GM23338 (cell line): ENCODE measurements around the gene NPHP4. TPM values are rescaled to one million over a fixed set of nuclear protein-coding genes. Genes with fewer than 3 reads are reported as not detected.

Source experiments
- ATAC-seq: fragments of 200-7000 bp; cut with Tn5 transposase; 3 replicates; pipeline ENCODE4 v1.9.1; 2020
- DNase-seq: peaks from one replicate; pipeline ENCODE4 v3.0.0-alpha.2; 2015; ENCODE audit warnings: low spot score
- H2AFZ ChIP-seq: fragments of 200-600 bp; sonication (generic); 2 replicates; pipeline ENCODE4 v1.8.0; 2016; ENCODE audit warnings: antibody characterized with exemption, mild to moderate bottlenecking, moderate library complexity
- H3F3A ChIP-seq: fragments of 200-600 bp; sonication (generic); replicated peaks from 2 replicates; pipeline ENCODE4 v1.8.0; 2017; ENCODE audit warnings: antibody characterized with exemption, mixed run types, low read depth
- H3K27ac ChIP-seq: fragments of 200-600 bp; sonication (generic); 2 replicates; pipeline ENCODE4 v1.6.1; 2016; ENCODE audit warnings: low read depth
- H3K27me3 ChIP-seq: fragments of 200-600 bp; sonication (generic); 2 replicates; pipeline ENCODE4 v1.8.0; 2016; ENCODE audit warnings: mild to moderate bottlenecking, mixed run types, moderate library complexity; ENCODE audit not compliant: insufficient read depth
- H3K36me3 ChIP-seq: fragments of 200-600 bp; sonication (generic); 2 replicates; pipeline ENCODE4 v1.8.0; 2016; ENCODE audit warnings: mild to moderate bottlenecking; ENCODE audit not compliant: insufficient read depth
- H3K4me1 ChIP-seq: fragments of 200-600 bp; sonication (generic); 2 replicates; pipeline ENCODE4 v1.8.0; 2016; ENCODE audit warnings: mild to moderate bottlenecking, moderate library complexity; ENCODE audit not compliant: insufficient read depth
- H3K4me2 ChIP-seq: fragments of 200-600 bp; sonication (generic); 2 replicates; pipeline ENCODE4 v1.7.1; 2017; ENCODE audit warnings: mixed run types
- H3K4me3 ChIP-seq: fragments of 200-600 bp; sonication (generic); 2 replicates; pipeline ENCODE4 v1.6.1; 2016; ENCODE audit warnings: mixed run types
- H3K79me2 ChIP-seq: fragments of 200-600 bp; sonication (generic); replicated peaks from 2 replicates; pipeline ENCODE4 v1.8.0; 2017; ENCODE audit warnings: mild to moderate bottlenecking; ENCODE audit not compliant: insufficient read depth
- H3K9me2 ChIP-seq: fragments of 200-600 bp; sonication (generic); 2 replicates; pipeline ENCODE4 v1.8.0; 2017; ENCODE audit not compliant: insufficient read depth
- H4K20me1 ChIP-seq: fragments of 200-600 bp; sonication (generic); replicated peaks from 2 replicates; pipeline ENCODE4 v1.8.0; 2017; ENCODE audit warnings: mild to moderate bottlenecking; ENCODE audit not compliant: insufficient read depth
- H3K27ac Mint-ChIP-seq: 2 replicates; pipeline ENCODE4 v1.8.0; 2020; ENCODE audit warnings: inconsistent platforms, mild to moderate bottlenecking, moderate library complexity, mixed read lengths
- H3K27me3 Mint-ChIP-seq: 3 replicates; pipeline ENCODE4 v1.8.0; 2022; ENCODE audit warnings: low read depth, mild to moderate bottlenecking, moderate library complexity, mixed read lengths, inconsistent platforms; ENCODE audit not compliant: insufficient read depth, poor library complexity
- H3K36me3 Mint-ChIP-seq: 3 replicates; pipeline ENCODE4 v1.8.0; 2021; ENCODE audit warnings: low read depth, mild to moderate bottlenecking, inconsistent platforms, moderate library complexity, mixed read lengths
- H3K4me1 Mint-ChIP-seq: 3 replicates; pipeline ENCODE4 v1.8.0; 2020; ENCODE audit warnings: mild to moderate bottlenecking, inconsistent platforms, mixed read lengths
- H3K4me3 Mint-ChIP-seq: 3 replicates; pipeline ENCODE4 v1.8.0; 2021; ENCODE audit warnings: moderate library complexity, mild to moderate bottlenecking, inconsistent platforms, mixed read lengths
- H3K9me3 Mint-ChIP-seq: 3 replicates; pipeline ENCODE4 v1.8.0; 2020; ENCODE audit warnings: moderate library complexity, mild to moderate bottlenecking, inconsistent platforms, mixed read lengths
- CREB1 ChIP-seq: fragments of 250-450 bp; sonication (Bioruptor Pico); IDR thresholded peaks from 2 replicates; pipeline ENCODE4 v1.5.0; 2020; ENCODE audit warnings: low read depth, mild to moderate bottlenecking, moderate library complexity
- ETS1 ChIP-seq: IDR thresholded peaks from 2 replicates; pipeline ENCODE4 v1.6.1; 2016; ENCODE audit warnings: antibody characterized with exemption
- EZH2 ChIP-seq: fragments of 200-600 bp; sonication (generic); IDR thresholded peaks from one replicate; pipeline ENCODE4 v1.8.0; 2017; ENCODE audit warnings: antibody characterized with exemption, mild to moderate bottlenecking, low read depth; ENCODE audit not compliant: unreplicated experiment
- EZH2phosphoT487 ChIP-seq: fragments of 200-600 bp; sonication (generic); IDR thresholded peaks from one replicate; pipeline ENCODE4 v1.8.1; 2018; ENCODE audit warnings: antibody characterized with exemption; ENCODE audit not compliant: unreplicated experiment
- JUNB ChIP-seq: IDR thresholded peaks from one replicate; pipeline ENCODE4 v1.6.1; 2016; ENCODE audit warnings: antibody characterized with exemption; ENCODE audit not compliant: unreplicated experiment
- NANOG ChIP-seq: IDR thresholded peaks from 2 replicates; pipeline ENCODE4 v1.6.1; 2016; ENCODE audit warnings: antibody characterized with exemption, borderline replicate concordance
- POLR2AphosphoS5 ChIP-seq: IDR thresholded peaks from 2 replicates; pipeline ENCODE4 v1.6.1; 2016; ENCODE audit warnings: antibody characterized with exemption, low read depth
- STAT1 ChIP-seq: IDR thresholded peaks from one replicate; pipeline ENCODE4 v1.6.1; 2016; ENCODE audit warnings: antibody characterized with exemption; ENCODE audit not compliant: unreplicated experiment
- ZNF114 ChIP-seq: fragments of 250-450 bp; sonication (Bioruptor Pico); IDR thresholded peaks from 2 replicates; pipeline ENCODE4 v1.5.0; 2020; ENCODE audit warnings: mild to moderate bottlenecking, moderate library complexity
- ZNF331 ChIP-seq: fragments of 250-450 bp; sonication (Bioruptor Pico); IDR thresholded peaks from 2 replicates; pipeline ENCODE4 v1.5.0; 2020; ENCODE audit warnings: low read depth, mild to moderate bottlenecking, moderate library complexity
- ZNF462 ChIP-seq: fragments of 250-450 bp; sonication (Bioruptor Pico); IDR thresholded peaks from 2 replicates; pipeline ENCODE4 v1.5.0; 2020; ENCODE audit warnings: mild to moderate bottlenecking, moderate library complexity
- polyA plus RNA-seq: library from polyadenylated mRNA; unstranded; fragments of >200 nt; fragmentation: Nextera tagmentation; extraction: Ambion mirVana; gene quantifications from 2 replicates; pipeline ENCODE4 v1.2.1, GENCODE V29; 2016
- total RNA-seq: library from RNA; depleted of rRNA; stranded (reverse); fragments of >200 nt; shearing (Covaris generic); gene quantifications from 2 replicates; pipeline ENCODE4 v1.2.3, GENCODE V29; 2014
- TF ChIP-seq, protein P1 (sequence below), 2 experiments: fragments of 200-600 bp in 1 of 2; sonication (generic) in 1 of 2; conservative IDR thresholded peaks; 2 replicates each; pipeline versions ENCODE4 v1.5.1 to v1.6.1; 2016 to 2017; ENCODE audit warnings: antibody characterized with exemption in 2 of 2, low read depth in 2 of 2, mild to moderate bottlenecking in 2 of 2, moderate library complexity in 1 of 2
- TF ChIP-seq, protein P2 (sequence below): IDR thresholded peaks from one replicate; pipeline ENCODE4 v1.6.1; 2018; ENCODE audit warnings: antibody characterized with exemption; ENCODE audit not compliant: unreplicated experiment

The NPHP4 gene
- total and polyA plus RNA-seq, 2 experiments from 2014 or later: 2.5 to 12.4 TPM

DNA sequence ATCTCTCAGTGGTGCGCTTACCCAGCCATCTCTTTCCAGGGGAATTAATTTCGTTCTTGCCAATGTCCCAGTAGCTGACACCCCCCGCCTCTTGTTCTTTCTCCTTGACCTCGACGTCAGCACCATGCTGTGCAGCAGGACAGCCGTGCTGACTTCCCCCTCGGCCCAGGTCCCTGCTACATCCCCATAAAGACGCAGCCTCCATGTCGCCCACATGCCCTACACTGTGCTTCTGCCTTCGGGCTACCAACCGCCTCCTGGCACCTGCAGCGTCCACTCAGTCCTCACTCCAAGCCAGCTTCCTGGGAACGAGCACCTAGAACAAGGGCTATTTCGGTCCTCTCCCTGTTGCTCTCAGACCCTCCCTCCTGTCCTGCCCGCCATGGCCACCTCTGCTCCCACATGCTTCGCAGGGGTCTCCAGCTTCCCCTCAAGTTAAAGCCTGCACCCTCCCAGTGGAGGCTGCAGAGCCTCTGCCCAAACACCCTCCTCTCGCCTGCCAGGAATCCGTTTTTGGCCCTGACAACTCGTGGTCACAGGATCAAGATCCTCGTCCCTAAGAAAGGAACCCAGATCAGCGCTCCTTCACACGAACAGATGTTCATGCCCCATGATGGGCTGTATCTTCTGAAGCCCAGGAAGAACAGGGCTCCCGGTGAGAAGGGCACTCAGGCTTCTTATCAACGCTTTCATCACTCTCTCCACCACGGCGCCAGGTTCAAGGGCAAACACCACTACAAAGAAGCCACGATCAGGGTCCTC is 109.7 kb downstream of the NPHP4 start:
- Histone ChIP-seq H3K79me2 (no peaks in the 10 kb centered on the region), H3K36me3 (no peaks in the 10 kb centered on the region), H3K27me3 (no peaks in the 10 kb centered on the region), H2AFZ (no peak overlapping the region), H4K20me1 (no peaks in the 10 kb centered on the region), H3K4me2 (no peak overlapping the region), H3K4me1 (no peaks in the 10 kb centered on the region), H3K9me2 (no peaks in the 10 kb centered on the region), H3K4me3 (no peak overlapping the region), H3F3A (no peaks in the 10 kb centered on the region), H3K27ac (no peak overlapping the region)
- no peak for TF ChIP-seq STAT1
- no peak for TF ChIP-seq ZNF114 (CRISPR knock-in tag)
- no peak for TF ChIP-seq ETS1
- TF ChIP-seq NANOG: no peak
- TF ChIP-seq ZNF462 (CRISPR knock-in tag): no peak
- no peak for TF ChIP-seq ZNF331 (CRISPR knock-in tag)
- no peak for TF ChIP-seq POLR2AphosphoS5
- no peak for TF ChIP-seq EZH2
- no peak for TF ChIP-seq CREB1 (CRISPR knock-in tag)
- TF ChIP-seq, protein P1, sequence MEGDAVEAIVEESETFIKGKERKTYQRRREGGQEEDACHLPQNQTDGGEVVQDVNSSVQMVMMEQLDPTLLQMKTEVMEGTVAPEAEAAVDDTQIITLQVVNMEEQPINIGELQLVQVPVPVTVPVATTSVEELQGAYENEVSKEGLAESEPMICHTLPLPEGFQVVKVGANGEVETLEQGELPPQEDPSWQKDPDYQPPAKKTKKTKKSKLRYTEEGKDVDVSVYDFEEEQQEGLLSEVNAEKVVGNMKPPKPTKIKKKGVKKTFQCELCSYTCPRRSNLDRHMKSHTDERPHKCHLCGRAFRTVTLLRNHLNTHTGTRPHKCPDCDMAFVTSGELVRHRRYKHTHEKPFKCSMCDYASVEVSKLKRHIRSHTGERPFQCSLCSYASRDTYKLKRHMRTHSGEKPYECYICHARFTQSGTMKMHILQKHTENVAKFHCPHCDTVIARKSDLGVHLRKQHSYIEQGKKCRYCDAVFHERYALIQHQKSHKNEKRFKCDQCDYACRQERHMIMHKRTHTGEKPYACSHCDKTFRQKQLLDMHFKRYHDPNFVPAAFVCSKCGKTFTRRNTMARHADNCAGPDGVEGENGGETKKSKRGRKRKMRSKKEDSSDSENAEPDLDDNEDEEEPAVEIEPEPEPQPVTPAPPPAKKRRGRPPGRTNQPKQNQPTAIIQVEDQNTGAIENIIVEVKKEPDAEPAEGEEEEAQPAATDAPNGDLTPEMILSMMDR (conservative IDR thresholded peaks at IDR 0.05; ENCODE audit: low read depth in 2 of 2): no peak
- TF ChIP-seq, protein P2, sequence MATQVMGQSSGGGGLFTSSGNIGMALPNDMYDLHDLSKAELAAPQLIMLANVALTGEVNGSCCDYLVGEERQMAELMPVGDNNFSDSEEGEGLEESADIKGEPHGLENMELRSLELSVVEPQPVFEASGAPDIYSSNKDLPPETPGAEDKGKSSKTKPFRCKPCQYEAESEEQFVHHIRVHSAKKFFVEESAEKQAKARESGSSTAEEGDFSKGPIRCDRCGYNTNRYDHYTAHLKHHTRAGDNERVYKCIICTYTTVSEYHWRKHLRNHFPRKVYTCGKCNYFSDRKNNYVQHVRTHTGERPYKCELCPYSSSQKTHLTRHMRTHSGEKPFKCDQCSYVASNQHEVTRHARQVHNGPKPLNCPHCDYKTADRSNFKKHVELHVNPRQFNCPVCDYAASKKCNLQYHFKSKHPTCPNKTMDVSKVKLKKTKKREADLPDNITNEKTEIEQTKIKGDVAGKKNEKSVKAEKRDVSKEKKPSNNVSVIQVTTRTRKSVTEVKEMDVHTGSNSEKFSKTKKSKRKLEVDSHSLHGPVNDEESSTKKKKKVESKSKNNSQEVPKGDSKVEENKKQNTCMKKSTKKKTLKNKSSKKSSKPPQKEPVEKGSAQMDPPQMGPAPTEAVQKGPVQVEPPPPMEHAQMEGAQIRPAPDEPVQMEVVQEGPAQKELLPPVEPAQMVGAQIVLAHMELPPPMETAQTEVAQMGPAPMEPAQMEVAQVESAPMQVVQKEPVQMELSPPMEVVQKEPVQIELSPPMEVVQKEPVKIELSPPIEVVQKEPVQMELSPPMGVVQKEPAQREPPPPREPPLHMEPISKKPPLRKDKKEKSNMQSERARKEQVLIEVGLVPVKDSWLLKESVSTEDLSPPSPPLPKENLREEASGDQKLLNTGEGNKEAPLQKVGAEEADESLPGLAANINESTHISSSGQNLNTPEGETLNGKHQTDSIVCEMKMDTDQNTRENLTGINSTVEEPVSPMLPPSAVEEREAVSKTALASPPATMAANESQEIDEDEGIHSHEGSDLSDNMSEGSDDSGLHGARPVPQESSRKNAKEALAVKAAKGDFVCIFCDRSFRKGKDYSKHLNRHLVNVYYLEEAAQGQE: no peak
- TF ChIP-seq EZH2phosphoT487: no peak
- no peak for TF ChIP-seq JUNB
- Mint-ChIP-seq H3K27ac (no peak overlapping the region; the same call in 1 of the 2 replicates), H3K4me3 (no peak overlapping the region), H3K4me1 (no peaks in the 10 kb centered on the region), H3K9me3 (peaks cover 8% of the 10 kb centered on the region; the same call in 2 of the 3 replicates), H3K36me3 (peaks cover 33% of the 10 kb centered on the region), H3K27me3 (peaks cover 6% of the 10 kb centered on the region)
- DNase-seq (no peak), ATAC-seq (no peak)
